Activated naive CD4-positive, alpha-beta T cell treated with anti-CD3 and anti-CD28 coated beads for 36 hours (primary cell): ENCODE results near the gene MBOAT1. TPM values are rescaled to one million over a fixed set of nuclear protein-coding genes. Genes with fewer than 3 reads are reported as not detected.

ENCODE experiments used
- CTCF ChIA-PET: fragments of 350-600 bp; sonication (Branson Sonifier 250); formaldehyde crosslinking; loops from one replicate; lab custom pipeline; 2021; ENCODE audit warnings: antibody characterized with exemption; lab: Charles Lee
- DNase-seq: peaks from one replicate; pipeline ENCODE4 v3.0.0-alpha.2; 2020
- H3K27ac Mint-ChIP-seq: one replicate; pipeline ENCODE4 v1.8.0; 2021; ENCODE audit warnings: mild to moderate bottlenecking, mixed read lengths
- H3K27me3 Mint-ChIP-seq: one replicate; pipeline ENCODE4 v1.8.0; 2021; ENCODE audit warnings: low read depth, mixed read lengths
- H3K36me3 Mint-ChIP-seq: one replicate; pipeline ENCODE4 v1.8.0; 2021; ENCODE audit warnings: low read depth, mixed read lengths
- H3K4me1 Mint-ChIP-seq: one replicate; pipeline ENCODE4 v1.8.0; 2021; ENCODE audit warnings: low read depth, mixed read lengths
- H3K4me3 Mint-ChIP-seq: one replicate; pipeline ENCODE4 v1.8.0; 2021; ENCODE audit warnings: mild to moderate bottlenecking, moderate library complexity, mixed read lengths
- H3K9me3 Mint-ChIP-seq: one replicate; pipeline ENCODE4 v1.8.0; 2021; ENCODE audit warnings: mixed read lengths
- intact Hi-C: fragments of 100-400 bp; cut with micrococcal nuclease; formaldehyde crosslinking; loops from one replicate; pipeline ENCODE4 v1.15.1; 2023
- total RNA-seq, 2 experiments: library from RNA; stranded (reverse); gene quantifications; one replicate each; pipeline ENCODE4 v1.2.3, GENCODE V29; 2021

MBOAT1 gene
- total RNA-seq, 2 experiments from 2014 or later, result 6.3 to 7.3 TPM

DNA sequence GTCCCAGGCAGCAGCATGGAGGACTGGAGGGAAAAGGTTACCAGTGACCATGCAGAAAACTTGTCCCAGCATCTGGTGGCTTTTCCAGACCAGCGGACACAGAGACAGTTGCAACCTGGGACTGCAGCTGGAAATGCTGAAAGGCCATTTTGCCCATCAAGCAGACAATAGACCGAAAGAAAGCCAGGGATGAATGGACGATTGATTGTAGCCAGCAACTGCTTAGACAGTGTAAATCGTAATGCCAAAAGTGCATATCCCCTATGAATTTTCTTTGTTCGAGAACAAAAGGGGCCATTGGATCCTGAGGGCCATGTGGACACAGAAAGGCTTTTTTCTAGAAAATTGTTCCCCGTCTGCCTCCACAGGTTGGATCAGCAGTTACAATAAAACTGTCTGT is 115.7 kb downstream of the MBOAT1 start:
- DNase-seq, result no peak
- Mint-ChIP-seq H3K27ac (no peak overlapping the region), H3K9me3 (no peaks in the 10 kb centered on the region), H3K4me1 (no peaks in the 10 kb centered on the region), H3K4me3 (no peak overlapping the region), H3K36me3 (no peaks in the 10 kb centered on the region), H3K27me3 (no peaks in the 10 kb centered on the region)
- CTCF ChIA-PET, result interaction anchor here (2.1 kb wide), 1 partner anchor 30 kb away, joined by 9 read pairs; no protein-coding TSS in a partner anchor
- intact Hi-C loops, result loop anchor here (10.0 kb wide), 1 partner anchor 308 kb away; the partner anchor contains the start of gene E2F3

DNA sequence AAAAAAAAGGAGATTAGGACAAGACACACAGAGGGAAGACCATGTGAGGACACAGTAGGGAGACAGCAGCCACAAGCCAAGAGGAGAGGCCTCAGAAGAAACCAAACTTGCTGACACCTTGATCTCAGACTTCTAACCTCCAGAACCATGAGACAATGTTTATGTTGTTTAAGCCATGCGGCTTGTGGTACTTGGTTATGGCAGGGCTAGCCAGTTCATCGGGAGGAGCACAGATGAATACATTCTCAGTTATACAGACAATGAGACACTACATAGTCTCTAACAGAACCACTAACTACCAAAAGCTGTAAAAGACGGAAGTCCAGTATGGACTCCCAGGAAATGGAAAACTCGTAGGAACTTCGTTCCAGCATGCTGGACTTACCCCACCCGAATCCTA is 116.8 kb downstream of the MBOAT1 start:
- intact Hi-C loops, result loop anchor here (10.0 kb wide), 1 partner anchor 309 kb away; the partner anchor contains the start of gene E2F3
- CTCF ChIA-PET, result no interaction called here
- Mint-ChIP-seq H3K27me3 (no peaks in the 10 kb centered on the region), H3K4me3 (no peak overlapping the region), H3K9me3 (no peaks in the 10 kb centered on the region), H3K4me1 (no peaks in the 10 kb centered on the region), H3K36me3 (no peaks in the 10 kb centered on the region), H3K27ac (no peak overlapping the region)
- no peak for DNase-seq

DNA sequence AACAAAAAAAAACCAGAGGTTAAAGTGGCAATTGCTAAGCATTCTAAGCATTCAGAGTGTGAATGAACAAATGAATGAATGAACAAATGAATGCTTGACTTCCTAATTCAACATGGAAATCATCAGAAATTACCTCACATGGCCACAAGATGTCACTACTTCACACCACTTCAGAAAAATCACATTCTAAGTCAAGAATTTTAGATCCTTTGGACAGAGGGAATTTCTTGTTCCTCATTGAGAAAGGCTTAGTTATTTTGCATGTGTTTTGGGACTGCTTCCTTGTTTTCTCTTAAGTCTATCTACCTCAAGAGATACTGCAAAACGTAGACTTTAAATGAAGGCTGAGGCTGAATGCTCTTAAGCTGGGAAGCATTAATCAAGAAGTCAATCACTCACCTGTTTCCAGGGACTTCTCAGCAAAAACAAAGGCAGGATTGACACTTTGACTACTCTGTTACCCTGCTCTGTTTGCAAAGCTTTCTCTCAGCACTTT is 120.2 kb downstream of the MBOAT1 start:
- Mint-ChIP-seq H3K36me3 (no peaks in the 10 kb centered on the region), H3K4me1 (no peaks in the 10 kb centered on the region), H3K27ac (no peak overlapping the region), H3K27me3 (no peaks in the 10 kb centered on the region), H3K4me3 (no peak overlapping the region), H3K9me3 (no peaks in the 10 kb centered on the region)
- DNase-seq, result peak; percentile 12
- CTCF ChIA-PET, result interaction anchor here (0.7 to 2.7 kb wide), 15 partner anchors 29 to 439 kb away, joined by 3 to 18 read pairs (median 4); no protein-coding TSS in a partner anchor
- intact Hi-C loops, result loop anchor here (1.0 to 10.0 kb wide), 7 partner anchors 34 to 1496 kb away; partner anchors contain the start of genes E2F3 and MBOAT1

- Mint-ChIP-seq H3K27me3 (no peaks in the 10 kb centered on the region), H3K36me3 (no peaks in the 10 kb centered on the region), H3K9me3 (no peaks in the 10 kb centered on the region), H3K27ac (no peak overlapping the region), H3K4me1 (no peaks in the 10 kb centered on the region), H3K4me3 (no peak overlapping the region)
- CTCF ChIA-PET, result no interaction called here
- intact Hi-C loops, result no loop called here
- DNase-seq, result no peak
Measured at GRCh38 chr6:20086992-20087391, 125.3 kb downstream of the MBOAT1 start.

DNA sequence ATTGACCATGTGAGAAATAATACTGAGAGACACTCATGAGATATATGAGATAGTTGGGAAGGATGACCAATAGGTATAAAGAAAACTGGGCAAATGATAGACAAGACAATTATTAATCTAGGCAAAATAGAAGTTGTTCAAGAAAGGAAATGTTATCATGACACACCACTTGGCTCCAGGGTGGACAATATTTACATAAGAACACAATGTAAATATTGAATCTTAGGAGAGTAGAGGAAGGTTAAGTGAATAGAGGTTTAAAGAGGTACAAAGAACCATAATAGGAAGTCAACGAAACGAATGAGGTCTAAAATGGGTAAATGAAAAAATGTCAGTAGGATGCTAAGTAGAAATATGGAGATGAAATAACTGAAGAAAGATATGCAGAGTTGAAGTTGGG is 126.5 kb downstream of the MBOAT1 start:
- no peak for DNase-seq
- no peaks in the 10 kb centered on the region for H3K9me3 Mint-ChIP-seq
- no peak overlapping the region for H3K4me3 Mint-ChIP-seq
- H3K36me3 Mint-ChIP-seq, result no peaks in the 10 kb centered on the region
- H3K4me1 Mint-ChIP-seq, result no peaks in the 10 kb centered on the region
- intact Hi-C loops, result no loop called here
- H3K27me3 Mint-ChIP-seq, result no peaks in the 10 kb centered on the region
- CTCF ChIA-PET, result no interaction called here
- H3K27ac Mint-ChIP-seq, result no peak overlapping the region

- Mint-ChIP-seq H3K9me3 (peaks cover 3% of the 10 kb centered on the region), H3K36me3 (no peaks in the 10 kb centered on the region), H3K4me3 (no peak overlapping the region), H3K4me1 (no peaks in the 10 kb centered on the region), H3K27ac (no peak overlapping the region), H3K27me3 (no peaks in the 10 kb centered on the region)
- intact Hi-C loops, result no loop called here
- CTCF ChIA-PET, result no interaction called here
- no peak for DNase-seq
Measured at GRCh38 chr6:20084411-20084810, 127.9 kb downstream of the MBOAT1 start.

GRCh38 chr6:20071998-20072397 is 140.3 kb downstream of the MBOAT1 start:
- intact Hi-C loops, result no loop called here
- no peak overlapping the region for H3K4me3 Mint-ChIP-seq
- no peak overlapping the region for H3K27ac Mint-ChIP-seq
- CTCF ChIA-PET, result no interaction called here
- H3K27me3 Mint-ChIP-seq, result peaks cover 10% of the 10 kb centered on the region
- peaks cover 3% of the 10 kb centered on the region for H3K36me3 Mint-ChIP-seq
- H3K4me1 Mint-ChIP-seq, result no peaks in the 10 kb centered on the region
- H3K9me3 Mint-ChIP-seq, result peaks cover 6% of the 10 kb centered on the region
- DNase-seq, result no peak

DNA sequence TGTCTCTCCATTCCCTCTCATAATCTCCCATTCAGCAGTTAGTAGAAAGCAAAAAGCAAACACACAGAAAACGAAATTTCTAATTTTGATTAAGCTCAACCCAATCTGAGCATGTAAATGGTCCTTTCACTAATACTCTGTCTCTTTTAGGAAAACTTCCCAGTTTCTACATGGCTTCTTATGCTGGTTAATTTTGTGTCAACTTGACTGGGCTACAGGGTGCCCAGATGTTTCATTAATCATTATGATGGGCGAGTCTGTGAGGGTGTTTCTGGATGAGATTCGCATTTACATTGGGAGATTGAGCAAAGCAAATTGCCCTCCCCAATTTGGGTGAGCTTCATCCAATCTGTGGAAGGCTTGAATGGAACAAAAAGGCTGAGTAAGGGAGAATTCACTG is 142.2 kb downstream of the MBOAT1 start:
- H3K9me3 Mint-ChIP-seq, result no peaks in the 10 kb centered on the region
- intact Hi-C loops, result no loop called here
- H3K36me3 Mint-ChIP-seq, result no peaks in the 10 kb centered on the region
- H3K4me1 Mint-ChIP-seq, result no peaks in the 10 kb centered on the region
- peaks cover 11% of the 10 kb centered on the region for H3K27me3 Mint-ChIP-seq
- H3K27ac Mint-ChIP-seq, result no peak overlapping the region
- no peak overlapping the region for H3K4me3 Mint-ChIP-seq
- CTCF ChIA-PET, result no interaction called here
- DNase-seq, result no peak

DNA sequence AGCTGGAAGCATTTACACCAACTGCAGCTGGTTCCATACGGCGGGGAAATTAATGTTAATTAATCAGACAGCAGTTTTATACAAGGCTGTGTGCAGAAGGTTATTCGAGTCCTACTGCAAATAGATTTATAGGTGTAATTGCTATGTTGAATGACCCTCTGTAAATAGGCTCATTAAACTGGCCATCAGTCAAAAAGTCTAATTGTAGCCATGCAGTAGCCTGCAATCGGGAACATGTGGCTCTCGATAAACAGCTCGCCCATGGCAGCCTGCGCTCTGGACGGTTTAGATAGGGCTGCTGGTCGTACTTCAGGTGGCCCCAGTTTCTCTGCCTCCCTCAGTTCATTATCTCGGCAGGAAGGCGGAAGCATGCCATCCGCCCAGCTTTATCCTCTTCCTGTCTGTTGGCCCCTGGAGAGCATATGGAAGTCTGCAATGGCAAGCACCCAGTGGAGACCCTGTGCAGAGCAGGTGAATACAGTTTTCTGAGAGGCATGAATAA is 143.2 kb downstream of the MBOAT1 start:
- H3K27me3 Mint-ChIP-seq, result peaks cover 11% of the 10 kb centered on the region
- intact Hi-C loops, result no loop called here
- no peaks in the 10 kb centered on the region for H3K4me1 Mint-ChIP-seq
- no peak for DNase-seq
- CTCF ChIA-PET, result no interaction called here
- no peaks in the 10 kb centered on the region for H3K9me3 Mint-ChIP-seq
- no peak overlapping the region for H3K4me3 Mint-ChIP-seq
- no peaks in the 10 kb centered on the region for H3K36me3 Mint-ChIP-seq
- no peak overlapping the region for H3K27ac Mint-ChIP-seq

- no peak overlapping the region for H3K27ac Mint-ChIP-seq
- DNase-seq, result no peak
- H3K36me3 Mint-ChIP-seq, result no peaks in the 10 kb centered on the region
- H3K4me3 Mint-ChIP-seq, result no peak overlapping the region
- no peaks in the 10 kb centered on the region for H3K4me1 Mint-ChIP-seq
- H3K9me3 Mint-ChIP-seq, result no peaks in the 10 kb centered on the region
- CTCF ChIA-PET, result no interaction called here
- H3K27me3 Mint-ChIP-seq, result peaks cover 11% of the 10 kb centered on the region
- intact Hi-C loops, result no loop called here
Measured at GRCh38 chr6:20068421-20068988, 143.8 kb downstream of the MBOAT1 start.

GRCh38 chr6:20061952-20062351 is 150.3 kb downstream of the MBOAT1 start:
- H3K9me3 Mint-ChIP-seq, result no peaks in the 10 kb centered on the region
- H3K4me1 Mint-ChIP-seq, result no peaks in the 10 kb centered on the region
- H3K27me3 Mint-ChIP-seq, result peaks cover 3% of the 10 kb centered on the region
- no peak overlapping the region for H3K4me3 Mint-ChIP-seq
- CTCF ChIA-PET, result no interaction called here
- H3K36me3 Mint-ChIP-seq, result no peaks in the 10 kb centered on the region
- no peak overlapping the region for H3K27ac Mint-ChIP-seq
- DNase-seq, result no peak
- intact Hi-C loops, result no loop called here

- DNase-seq, result no peak
- H3K27me3 Mint-ChIP-seq, result peaks cover 2% of the 10 kb centered on the region
- H3K4me1 Mint-ChIP-seq, result no peaks in the 10 kb centered on the region
- intact Hi-C loops, result no loop called here
- H3K36me3 Mint-ChIP-seq, result no peaks in the 10 kb centered on the region
- CTCF ChIA-PET, result no interaction called here
- H3K9me3 Mint-ChIP-seq, result no peaks in the 10 kb centered on the region
- no peak overlapping the region for H3K4me3 Mint-ChIP-seq
- no peak overlapping the region for H3K27ac Mint-ChIP-seq
Measured at GRCh38 chr6:20060252-20060651, 152.0 kb downstream of the MBOAT1 start.

DNA sequence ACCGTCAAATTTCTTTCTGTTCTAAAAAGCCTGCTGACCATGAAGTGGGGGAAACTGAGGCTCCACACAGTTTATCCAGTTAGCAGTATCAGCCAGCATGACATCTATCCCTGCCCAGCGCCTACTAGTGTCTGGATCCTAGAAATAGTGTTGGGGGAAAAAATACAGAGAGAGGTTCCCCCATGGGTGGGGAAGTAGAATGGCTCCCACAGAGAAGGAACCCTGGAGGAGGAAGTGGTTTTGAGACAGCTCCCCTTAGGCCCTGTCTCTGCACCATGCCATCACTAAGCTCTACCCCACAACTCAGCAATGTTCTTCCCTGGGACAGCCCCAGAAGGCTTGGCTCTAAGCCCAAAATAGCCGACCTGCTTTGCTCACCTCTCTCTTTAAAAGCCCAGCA is 153.4 kb downstream of the MBOAT1 start:
- intact Hi-C loops, result loop anchor here (10.0 kb wide), 1 partner anchor 1064 kb away; no protein-coding TSS in a partner anchor
- CTCF ChIA-PET, result no interaction called here

More for the DNA sequence above, 153.4 kb downstream of the MBOAT1 start:
- Mint-ChIP-seq H3K4me3 (no peak overlapping the region), H3K4me1 (no peaks in the 10 kb centered on the region), H3K9me3 (no peaks in the 10 kb centered on the region), H3K27me3 (peaks cover 2% of the 10 kb centered on the region), H3K36me3 (no peaks in the 10 kb centered on the region), H3K27ac (no peak overlapping the region)
- no peak for DNase-seq
